ENCODE results near the gene RHBDD3. TPM values are rescaled to one million over a fixed set of nuclear protein-coding genes. Genes with fewer than 3 reads are reported as not detected.

Gene RHBDD3
- total and polyA plus RNA-seq, 9 of the 15 experiments (the other 6 are each of a cell fraction or from before 2014, with no cell fraction given) = 0.32 to 35.6 (median 14.0) TPM

GRCh38 chr22:29267858-29268510 lies at the start of gene RHBDD3, which contains the start of gene EWSR1 (continued):
- TF ChIP-seq BACH1 (tag; IDR thresholded peaks at IDR 0.05) = peak; percentile 84
- 0 out of 2 replicates have a peak, but pooled peaks have one; percentile 33 for TF ChIP-seq SMAD3 (CRISPR knock-in tag; conservative IDR thresholded peaks at IDR 0.05)
- TF ChIP-seq ZNF146 (CRISPR knock-in tag; IDR thresholded peaks at IDR 0.05; ENCODE audit: unreplicated experiment) = no peak
- peak; percentile 98 for TF ChIP-seq RBFOX2 (IDR thresholded peaks at IDR 0.05; ENCODE audit: low read depth, low read length)
- TF ChIP-seq FOXA3 (CRISPR knock-in tag; conservative IDR thresholded peaks at IDR 0.05 in 1 of 2, IDR thresholded peaks at IDR 0.05 in 1 of 2) = peak in 1 of 2 experiments; percentile 62; a peak in 1 of 4 replicates
- TF ChIP-seq LEF1 (IDR thresholded peaks at IDR 0.05) = no peak
- TF ChIP-seq MAZ (CRISPR knock-in tag; conservative IDR thresholded peaks at IDR 0.05 in 1 of 2, IDR thresholded peaks at IDR 0.05 in 1 of 2) = peak; percentile 41 to 65
- no peak for TF ChIP-seq CREB5 (CRISPR knock-in tag; IDR thresholded peaks at IDR 0.05)
- TF ChIP-seq RUNX1 (IDR thresholded peaks at IDR 0.05; ENCODE audit: low read depth) = no peak
- no peak for TF ChIP-seq TCFL5 (CRISPR knock-in tag; conservative IDR thresholded peaks at IDR 0.05)
- TF ChIP-seq ZNF76 (CRISPR knock-in tag; IDR thresholded peaks at IDR 0.05; ENCODE audit: borderline replicate concordance) = no peak
- TF ChIP-seq KDM4B (IDR thresholded peaks at IDR 0.05; ENCODE audit: borderline replicate concordance in 2 of 2, low read depth in 1 of 2) = 0 out of 4 replicates have a peak, but pooled peaks of 1 of the 2 experiments have one; percentile 53
- TF ChIP-seq NR2C2 (CRISPR knock-in tag; IDR thresholded peaks at IDR 0.05) = peak; percentile 83
- peak; percentile 96 for TF ChIP-seq NR2C2 (tag; IDR thresholded peaks at IDR 0.05)
- TF ChIP-seq CREB1 (IDR thresholded peaks at IDR 0.05) = no peak
- TF ChIP-seq CREB1 (CRISPR knock-in tag; IDR thresholded peaks at IDR 0.05) = peak; percentile 54; the same call in 1 of the 2 replicates
- TF ChIP-seq ETV1 (tag; conservative IDR thresholded peaks at IDR 0.05; ENCODE audit: low read depth) = no peak
- TF ChIP-seq FOXJ2 (tag; IDR thresholded peaks at IDR 0.05) = no peak
- TF ChIP-seq ARHGAP35 (IDR thresholded peaks at IDR 0.05; ENCODE audit: partially characterized antibody) = no peak
- TF ChIP-seq IRF1 (CRISPR knock-in tag; IDR thresholded peaks at IDR 0.05; ENCODE audit: borderline replicate concordance) = no peak
- TF ChIP-seq NR4A1 (CRISPR knock-in tag; IDR thresholded peaks at IDR 0.05) = no peak
- no peak; the same call in 1 of the 2 replicates for TF ChIP-seq NR4A1 (tag; IDR thresholded peaks at IDR 0.05)
- no peak for TF ChIP-seq TAF15 (IDR thresholded peaks at IDR 0.05; ENCODE audit: low read depth, low read length)
- TF ChIP-seq FOXK2 (conservative IDR thresholded peaks at IDR 0.05 in 1 of 2, IDR thresholded peaks at IDR 0.05 in 1 of 2; ENCODE audit: low read depth in 2 of 2) = peak in 1 of 2 experiments; percentile 100; a peak in 2 of 4 replicates
- TF ChIP-seq ZNF740 (CRISPR knock-in tag; IDR thresholded peaks at IDR 0.05) = no peak
- TF ChIP-seq ZNF740 (tag; IDR thresholded peaks at IDR 0.05) = no peak
- no peak for TF ChIP-seq PPARD (CRISPR knock-in tag; IDR thresholded peaks at IDR 0.05)

Measured in K562 (cell line).